ENCODE data around the gene PRXL2A.
"Not testable (repeated sequence)": the region's sequence is repeated elsewhere in the genome, so short reads cannot be mapped to it uniquely, and the experiment has no call there.

Gene PRXL2A, protein sequence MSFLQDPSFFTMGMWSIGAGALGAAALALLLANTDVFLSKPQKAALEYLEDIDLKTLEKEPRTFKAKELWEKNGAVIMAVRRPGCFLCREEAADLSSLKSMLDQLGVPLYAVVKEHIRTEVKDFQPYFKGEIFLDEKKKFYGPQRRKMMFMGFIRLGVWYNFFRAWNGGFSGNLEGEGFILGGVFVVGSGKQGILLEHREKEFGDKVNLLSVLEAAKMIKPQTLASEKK

DNA sequence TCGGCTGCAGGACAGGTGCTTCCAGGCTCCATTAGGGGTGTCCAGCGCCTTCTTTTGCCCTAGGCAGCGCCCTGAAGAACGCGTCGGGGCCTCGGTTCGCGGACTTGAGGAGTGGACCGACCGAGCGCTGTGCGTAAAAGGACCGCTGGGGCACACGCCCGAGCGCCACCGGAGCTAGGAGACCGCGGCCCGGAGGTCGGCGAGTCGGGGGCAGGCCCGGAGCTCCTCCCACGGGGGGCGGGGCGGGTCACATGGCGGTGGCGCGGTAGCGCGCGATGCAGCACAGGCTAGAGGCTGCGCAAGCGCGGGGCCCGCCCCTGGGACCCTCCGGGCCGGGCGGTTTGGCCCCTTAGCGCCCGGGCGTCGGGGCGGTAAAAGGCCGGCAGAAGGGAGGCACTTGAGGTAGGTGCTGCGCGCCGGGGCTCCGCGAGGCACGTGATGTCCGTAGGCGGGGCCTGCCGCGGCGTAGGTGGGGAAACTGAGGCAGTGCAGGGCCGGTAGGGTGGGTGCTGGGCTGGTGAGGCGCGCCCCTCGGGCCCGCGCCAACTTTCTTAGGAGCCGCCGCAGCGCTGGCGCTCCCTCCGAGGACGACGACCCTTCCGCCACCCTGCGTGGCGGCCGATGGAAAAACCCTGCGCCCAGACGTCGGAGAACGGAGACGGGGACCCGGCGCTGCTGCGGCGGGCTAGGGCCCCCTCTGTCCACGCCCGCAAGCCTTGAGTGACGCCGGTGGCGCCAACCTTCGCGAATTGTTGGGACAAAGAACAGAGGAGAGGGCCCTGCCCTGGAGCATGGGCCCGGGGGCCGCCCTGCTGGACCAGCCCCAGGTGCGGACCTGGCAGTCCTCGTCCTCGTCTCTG lies at the start of gene PRXL2A:
Gene PRXL2A, plus strand, starts transcription at position 310 of the 860 bp plus-strand sequence. CDS start 11,917 bp downstream, outside the sequence.
- H3K27ac ChIP-seq: no peak within 1 kb of the TSS
- peak; percentile 21 for DNase-seq

DNA sequence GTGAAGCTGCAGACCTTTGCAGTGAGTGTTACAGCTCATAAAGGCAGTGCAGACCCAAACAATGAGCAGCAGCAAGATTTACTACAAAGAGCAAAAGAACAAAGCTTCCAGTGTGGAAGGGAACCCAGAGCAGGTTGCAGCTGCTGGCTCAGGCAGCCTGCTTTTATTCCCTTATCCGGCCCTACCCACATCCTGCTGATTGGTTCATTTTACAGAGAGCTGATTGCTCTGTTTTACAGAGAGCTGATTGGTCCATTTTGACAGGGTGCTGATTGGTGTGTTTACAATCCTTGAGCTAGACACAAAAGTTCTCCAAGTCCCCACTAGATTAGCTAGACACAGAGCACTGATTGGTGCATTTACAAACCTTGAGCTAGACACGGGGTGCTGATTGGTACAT lies 49.4 kb upstream of the PRXL2A start:
- H3K4me3 ChIP-seq (ENCODE audit: low read depth, low read length); DNase-seq; in situ Hi-C loops (cut with HindIII; ENCODE audit: low pct_ligation_motif_present, low sequenced_read_pairs); H3K36me3 ChIP-seq (replicated peaks); H3K27ac ChIP-seq: not testable (repeated sequence)
- peaks cover 11% of the 10 kb centered on the region for H3K27me3 ChIP-seq (replicated peaks)

More for the DNA sequence above, at the start of gene PRXL2A:
- Histone ChIP-seq H3K36me3 (replicated peaks) (no peaks in the 10 kb centered on the region), H3K27me3 (replicated peaks) (peaks cover 2% of the 10 kb centered on the region), H3K4me3 (ENCODE audit: low read depth, low read length) (peak within 1 kb of the TSS; percentile 69)
- TF ChIP-seq, protein P1, sequence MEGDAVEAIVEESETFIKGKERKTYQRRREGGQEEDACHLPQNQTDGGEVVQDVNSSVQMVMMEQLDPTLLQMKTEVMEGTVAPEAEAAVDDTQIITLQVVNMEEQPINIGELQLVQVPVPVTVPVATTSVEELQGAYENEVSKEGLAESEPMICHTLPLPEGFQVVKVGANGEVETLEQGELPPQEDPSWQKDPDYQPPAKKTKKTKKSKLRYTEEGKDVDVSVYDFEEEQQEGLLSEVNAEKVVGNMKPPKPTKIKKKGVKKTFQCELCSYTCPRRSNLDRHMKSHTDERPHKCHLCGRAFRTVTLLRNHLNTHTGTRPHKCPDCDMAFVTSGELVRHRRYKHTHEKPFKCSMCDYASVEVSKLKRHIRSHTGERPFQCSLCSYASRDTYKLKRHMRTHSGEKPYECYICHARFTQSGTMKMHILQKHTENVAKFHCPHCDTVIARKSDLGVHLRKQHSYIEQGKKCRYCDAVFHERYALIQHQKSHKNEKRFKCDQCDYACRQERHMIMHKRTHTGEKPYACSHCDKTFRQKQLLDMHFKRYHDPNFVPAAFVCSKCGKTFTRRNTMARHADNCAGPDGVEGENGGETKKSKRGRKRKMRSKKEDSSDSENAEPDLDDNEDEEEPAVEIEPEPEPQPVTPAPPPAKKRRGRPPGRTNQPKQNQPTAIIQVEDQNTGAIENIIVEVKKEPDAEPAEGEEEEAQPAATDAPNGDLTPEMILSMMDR (IDR thresholded peaks at IDR 0.05; ENCODE audit: low read depth, low read length, missing control alignments): no peak
- in situ Hi-C loops (cut with HindIII; ENCODE audit: low pct_ligation_motif_present, low sequenced_read_pairs): no loop called here

DNA sequence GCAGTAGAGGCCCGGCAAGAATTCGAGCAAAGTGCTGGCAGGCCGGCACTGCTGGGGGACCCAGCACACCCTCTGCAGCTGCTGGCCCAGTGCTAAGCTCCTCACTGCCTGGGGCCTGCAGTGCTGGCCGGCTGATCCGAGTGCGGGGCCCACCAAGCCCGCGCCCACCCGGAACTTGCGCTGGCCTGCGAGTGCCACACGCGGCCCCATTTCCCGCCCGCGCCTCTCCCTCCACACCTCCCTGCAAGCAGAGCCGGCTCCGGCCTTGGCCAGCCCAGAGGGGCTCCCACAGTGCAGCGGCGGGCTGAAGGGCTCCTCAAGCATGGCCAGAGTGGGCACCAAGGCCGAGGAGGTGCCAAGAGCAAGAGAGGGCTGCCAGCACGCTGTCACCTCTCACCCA lies 48.7 kb upstream of the PRXL2A start:
- TF ChIP-seq, protein P1 (IDR thresholded peaks at IDR 0.05; ENCODE audit: low read depth, low read length, missing control alignments): no peak
- H3K4me3 ChIP-seq (ENCODE audit: low read depth, low read length): no peak overlapping the region

DNA sequence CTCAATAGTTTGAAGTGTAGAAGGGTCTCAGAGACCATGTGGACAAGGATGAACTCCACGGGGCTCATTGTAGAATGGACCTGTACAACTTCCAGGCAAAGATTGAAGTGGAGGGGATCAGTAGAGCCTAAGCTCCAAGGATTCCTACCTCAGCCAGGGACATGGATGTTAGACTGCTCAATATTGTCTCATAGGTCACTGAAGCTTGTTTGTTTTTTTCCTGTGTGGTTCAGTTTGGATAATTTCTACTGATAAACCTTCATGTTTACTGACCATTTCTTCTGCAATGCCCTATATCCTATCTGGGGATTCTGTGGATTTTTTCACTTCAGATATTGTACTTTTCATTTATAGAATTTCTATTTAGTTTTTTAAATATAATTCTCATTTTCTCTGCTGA lies 42.8 kb upstream of the PRXL2A start:
- in situ Hi-C loops (cut with HindIII; ENCODE audit: low pct_ligation_motif_present, low sequenced_read_pairs): no loop called here
- DNase-seq: no peak
- TF ChIP-seq, protein P1 (IDR thresholded peaks at IDR 0.05; ENCODE audit: low read depth, low read length, missing control alignments): no peak

More for the DNA sequence above, 48.7 kb upstream of the PRXL2A start:
- Histone ChIP-seq H3K27ac (no peak overlapping the region), H3K36me3 (replicated peaks) (no peaks in the 10 kb centered on the region), H3K27me3 (replicated peaks) (peaks cover 11% of the 10 kb centered on the region)
- no peak for DNase-seq
- in situ Hi-C loops (cut with HindIII; ENCODE audit: low pct_ligation_motif_present, low sequenced_read_pairs): no loop called here

DNA sequence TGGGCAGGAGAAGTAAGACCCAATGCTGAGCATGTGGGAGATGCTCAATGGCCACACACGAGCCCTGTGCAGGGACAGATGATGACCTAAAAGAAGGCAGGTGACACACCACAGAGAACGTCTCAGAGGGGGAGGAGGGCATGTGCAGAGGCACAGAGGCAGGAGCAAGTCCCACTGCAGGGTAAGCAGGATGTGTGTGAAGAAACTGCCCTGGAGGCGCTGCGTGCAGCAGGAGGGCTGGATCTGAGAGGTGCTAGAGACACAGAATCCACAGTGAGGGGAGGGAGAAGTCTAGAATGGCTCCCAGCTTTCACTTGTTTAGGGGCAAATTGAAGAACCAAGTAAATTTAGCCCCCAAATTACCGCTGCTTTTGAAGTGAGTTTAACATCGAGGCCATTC lies 36.9 kb upstream of the PRXL2A start:
- in situ Hi-C loops (cut with HindIII; ENCODE audit: low pct_ligation_motif_present, low sequenced_read_pairs): no loop called here
- DNase-seq: no peak
- Histone ChIP-seq H3K4me3 (ENCODE audit: low read depth, low read length) (no peak overlapping the region), H3K27ac (no peak overlapping the region), H3K27me3 (replicated peaks) (no peaks in the 10 kb centered on the region), H3K36me3 (replicated peaks) (no peaks in the 10 kb centered on the region)
- TF ChIP-seq, protein P1 (IDR thresholded peaks at IDR 0.05; ENCODE audit: low read depth, low read length, missing control alignments): no peak

More for the DNA sequence above, 42.8 kb upstream of the PRXL2A start:
- H3K27me3 ChIP-seq (replicated peaks): no peaks in the 10 kb centered on the region
- no peaks in the 10 kb centered on the region for H3K36me3 ChIP-seq (replicated peaks)
- H3K4me3 ChIP-seq (ENCODE audit: low read depth, low read length): no peak overlapping the region
- no peak overlapping the region for H3K27ac ChIP-seq

DNA sequence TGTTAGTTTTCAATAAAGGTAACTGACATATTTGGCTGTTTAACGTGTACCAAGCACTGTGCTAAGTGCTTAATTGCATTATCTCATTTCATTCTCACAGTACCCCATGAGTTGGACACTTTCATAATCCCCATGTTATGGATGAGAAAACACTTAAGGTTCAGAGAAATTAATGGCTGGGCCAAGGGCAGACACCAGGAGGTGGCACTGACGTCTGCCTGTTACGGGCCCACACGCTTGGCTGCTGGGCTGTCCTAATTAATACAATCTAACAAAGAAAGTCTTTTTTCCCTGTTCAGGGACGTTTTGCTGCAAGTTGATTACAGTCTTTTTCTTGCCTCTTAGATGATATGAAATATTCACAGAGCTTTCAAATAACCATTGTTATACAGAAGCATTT lies 35.7 kb upstream of the PRXL2A start:
- in situ Hi-C loops (cut with HindIII; ENCODE audit: low pct_ligation_motif_present, low sequenced_read_pairs): no loop called here
- Histone ChIP-seq H3K27ac (no peak overlapping the region), H3K27me3 (replicated peaks) (no peaks in the 10 kb centered on the region), H3K36me3 (replicated peaks) (no peaks in the 10 kb centered on the region), H3K4me3 (ENCODE audit: low read depth, low read length) (no peak overlapping the region)
- no peak for DNase-seq
- TF ChIP-seq, protein P1 (IDR thresholded peaks at IDR 0.05; ENCODE audit: low read depth, low read length, missing control alignments): no peak

Data from brain microvascular endothelial cell (primary cell).